HG03378 (cell line): ENCODE results near the gene ZNF568.

Experiments
- ATAC-seq: cut with Tn5 transposase; IDR thresholded peaks from one replicate; pipeline ENCODE4 v1.9.1; 2021; ENCODE audit warnings: mild to moderate bottlenecking, moderate library complexity; ENCODE audit not compliant: unreplicated experiment

ZNF568 gene

DNA sequence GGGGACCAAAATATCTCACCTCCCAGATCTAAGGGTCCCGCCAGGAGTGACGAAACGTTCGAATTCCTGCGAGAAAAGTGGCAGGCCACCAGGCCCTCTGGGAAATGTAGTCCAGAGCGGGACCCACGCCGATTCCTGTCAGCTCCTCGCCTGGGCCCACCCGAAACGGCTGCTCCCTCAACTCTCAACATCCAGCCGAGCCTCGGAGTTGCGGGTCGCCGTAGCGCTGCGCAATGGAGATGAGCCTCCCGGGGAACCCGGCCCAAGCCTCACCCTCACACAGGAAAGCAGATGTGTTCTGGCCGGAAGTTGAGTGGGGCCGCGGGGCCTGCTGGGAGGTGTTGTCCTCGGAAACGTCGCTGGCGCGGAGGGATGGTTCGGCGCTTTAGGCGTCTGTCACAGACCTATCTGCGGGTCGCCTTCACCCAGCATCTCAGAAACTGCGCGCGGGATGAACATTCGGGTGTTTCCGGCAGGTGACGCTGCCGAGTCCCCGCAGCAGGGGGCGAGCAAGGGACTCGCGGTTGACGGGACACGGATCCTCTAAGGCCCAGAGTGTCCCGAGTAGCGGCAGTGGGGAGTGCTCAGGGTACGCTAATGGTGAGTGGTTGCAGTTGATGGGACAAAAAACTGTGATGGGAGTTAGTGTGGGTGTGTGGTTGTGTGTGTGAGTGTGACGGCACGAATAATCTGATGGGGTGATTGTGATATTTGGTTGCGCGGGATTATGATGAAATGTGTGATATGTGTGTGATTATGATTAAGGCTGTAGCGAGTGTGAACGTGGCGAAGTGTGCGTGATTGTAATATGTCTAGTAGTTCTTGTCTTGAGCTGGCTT lies at the start of gene ZNF568, which contains the start of gene ZNF829:
TSS of gene ZNF568 (plus strand) at position 341 of the 839 bp plus-strand sequence. CDS start 6,439 bp downstream, outside the sequence.
TSS of gene ZNF829 (minus strand) at position 300 of the 839 bp plus-strand sequence. CDS start 1,124 bp downstream, outside the sequence.
- ATAC-seq = peak; percentile 81

DNA sequence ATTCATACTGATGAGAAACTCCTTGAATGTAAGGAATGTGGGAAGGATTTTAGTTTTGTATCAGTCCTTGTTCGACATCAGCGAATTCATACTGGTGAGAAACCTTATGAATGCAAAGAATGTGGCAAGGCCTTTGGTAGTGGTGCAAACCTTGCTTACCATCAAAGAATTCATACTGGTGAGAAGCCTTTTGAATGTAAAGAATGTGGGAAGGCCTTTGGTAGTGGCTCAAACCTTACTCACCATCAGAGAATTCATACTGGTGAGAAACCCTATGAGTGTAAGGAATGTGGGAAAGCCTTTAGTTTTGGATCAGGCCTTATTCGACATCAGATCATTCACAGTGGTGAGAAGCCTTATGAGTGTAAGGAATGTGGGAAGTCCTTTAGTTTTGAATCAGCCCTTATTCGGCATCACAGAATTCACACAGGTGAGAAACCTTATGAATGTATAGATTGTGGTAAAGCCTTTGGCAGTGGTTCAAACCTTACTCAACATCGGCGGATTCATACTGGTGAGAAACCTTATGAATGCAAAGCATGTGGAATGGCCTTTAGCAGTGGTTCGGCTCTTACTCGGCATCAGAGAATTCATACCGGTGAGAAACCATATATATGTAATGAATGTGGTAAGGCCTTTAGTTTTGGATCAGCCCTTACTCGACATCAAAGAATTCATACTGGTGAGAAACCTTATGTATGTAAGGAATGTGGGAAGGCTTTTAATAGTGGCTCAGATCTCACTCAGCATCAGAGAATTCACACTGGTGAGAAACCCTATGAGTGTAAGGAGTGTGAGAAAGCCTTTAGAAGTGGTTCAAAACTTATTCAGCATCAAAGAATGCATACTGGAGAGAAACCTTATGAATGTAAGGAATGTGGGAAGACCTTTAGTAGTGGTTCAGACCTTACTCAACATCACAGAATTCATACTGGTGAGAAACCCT lies 38.9 kb upstream of the ZNF568 start:
- no peak for ATAC-seq

DNA sequence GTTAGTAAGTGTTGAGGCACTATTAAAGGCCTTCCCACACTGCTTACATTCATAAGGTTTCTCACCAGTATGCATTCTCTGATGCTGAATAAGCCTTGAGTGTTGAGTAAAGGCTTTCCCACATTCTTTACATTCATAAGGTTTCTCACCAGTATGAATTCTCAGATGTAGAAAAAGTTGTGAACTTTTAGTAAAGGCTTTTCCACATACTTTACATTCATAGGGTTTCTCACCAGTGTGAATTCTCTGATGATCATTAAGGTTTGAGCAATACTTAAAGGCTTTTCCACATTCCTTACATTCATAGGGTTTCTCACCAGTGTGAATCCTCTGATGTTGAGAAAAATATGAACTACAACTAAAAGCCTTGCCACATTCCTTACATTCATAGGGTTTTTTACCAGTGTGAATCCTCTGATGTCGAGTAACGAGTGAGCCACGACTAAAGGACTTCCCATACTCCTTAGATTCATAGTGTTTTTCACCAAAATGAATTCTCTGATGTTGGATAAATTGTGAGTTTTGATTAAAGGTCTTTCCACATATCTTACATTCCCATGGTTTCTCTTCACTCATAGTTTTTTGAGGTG lies 24.3 kb upstream of the ZNF568 start:
- no peak for ATAC-seq

DNA sequence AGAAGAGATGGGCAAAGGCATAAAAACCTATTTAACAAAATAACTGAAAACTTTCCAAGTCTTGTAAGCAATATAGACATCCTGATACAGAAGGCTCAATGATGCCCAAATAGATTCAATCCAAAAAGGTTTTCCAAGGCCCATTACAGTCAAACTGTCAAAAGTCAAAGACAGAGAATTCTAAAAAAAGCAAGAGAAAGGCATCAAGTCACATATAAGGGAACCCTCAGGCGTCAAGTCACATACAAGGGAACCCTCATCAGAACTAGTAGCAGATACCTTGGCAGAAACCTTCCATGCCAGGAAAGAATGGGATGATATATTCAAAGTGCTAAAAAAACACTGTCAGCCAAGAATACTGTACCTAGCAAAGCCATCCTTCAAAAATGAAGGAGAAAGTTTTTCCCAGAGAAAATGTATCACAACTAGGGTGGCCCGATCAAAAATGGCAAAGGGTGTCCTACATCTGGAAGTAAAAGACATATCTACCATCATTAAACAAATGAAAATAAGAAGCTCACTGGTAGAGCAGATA lies 21.2 kb upstream of the ZNF568 start:
- no peak for ATAC-seq

DNA sequence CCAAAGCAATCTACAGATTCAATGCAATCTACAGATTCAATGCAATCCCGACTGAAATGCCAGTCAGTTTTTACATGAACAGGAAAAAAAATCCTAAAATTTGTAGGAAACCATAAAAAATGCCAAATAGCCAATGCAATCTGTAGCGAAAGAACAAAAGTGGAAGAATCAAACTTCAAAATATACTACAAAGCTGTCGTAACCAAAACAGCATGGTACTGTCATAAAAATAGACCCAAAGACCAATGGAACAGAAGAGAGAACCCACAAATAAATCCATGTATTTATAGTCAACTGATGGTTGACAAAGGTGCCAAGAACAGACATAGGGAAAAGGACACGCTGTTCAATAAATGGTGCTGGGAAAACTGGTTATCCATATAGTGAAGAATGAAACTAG lies 17.7 kb upstream of the ZNF568 start:
- no peak for ATAC-seq

DNA sequence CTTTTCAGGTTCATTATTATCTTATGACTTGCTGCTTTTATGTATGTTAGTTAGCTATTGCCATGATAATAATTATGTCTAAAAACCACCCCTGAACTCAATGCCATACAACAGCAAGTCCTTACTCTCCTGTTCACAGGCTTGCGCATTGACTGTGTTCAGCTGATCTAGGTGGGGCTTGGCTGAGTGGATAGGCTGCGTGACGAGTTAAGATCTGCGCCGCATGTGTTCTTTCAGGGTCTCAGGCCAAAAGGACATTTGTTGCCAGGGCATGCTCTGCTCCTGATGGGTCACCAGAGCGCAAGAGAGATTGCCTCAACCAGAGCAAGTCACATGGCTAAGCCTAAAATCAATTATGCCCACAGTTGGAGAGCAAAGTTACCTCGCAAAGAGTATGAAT lies 859 bp downstream of the ZNF568 start:
- ATAC-seq = no peak

DNA sequence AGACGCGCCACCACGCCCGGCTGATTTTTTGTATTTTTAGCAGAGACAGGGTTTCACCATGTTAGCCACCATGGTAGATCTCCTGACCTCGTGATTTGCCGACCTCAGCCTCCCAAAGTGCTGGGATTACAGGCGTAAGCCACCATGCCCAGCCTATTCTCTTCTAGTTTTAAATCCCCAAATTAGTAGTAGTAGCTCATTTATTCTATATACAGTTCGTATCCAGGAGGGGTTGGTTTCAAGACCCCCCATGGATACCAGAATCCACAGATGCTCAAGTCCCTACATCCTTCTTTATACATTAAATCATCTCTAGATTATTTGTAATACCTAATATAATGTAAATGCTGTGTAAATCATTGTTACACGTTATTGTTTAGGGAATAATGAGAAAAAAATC lies 2.0 kb downstream of the ZNF568 start:
- no peak for ATAC-seq

DNA sequence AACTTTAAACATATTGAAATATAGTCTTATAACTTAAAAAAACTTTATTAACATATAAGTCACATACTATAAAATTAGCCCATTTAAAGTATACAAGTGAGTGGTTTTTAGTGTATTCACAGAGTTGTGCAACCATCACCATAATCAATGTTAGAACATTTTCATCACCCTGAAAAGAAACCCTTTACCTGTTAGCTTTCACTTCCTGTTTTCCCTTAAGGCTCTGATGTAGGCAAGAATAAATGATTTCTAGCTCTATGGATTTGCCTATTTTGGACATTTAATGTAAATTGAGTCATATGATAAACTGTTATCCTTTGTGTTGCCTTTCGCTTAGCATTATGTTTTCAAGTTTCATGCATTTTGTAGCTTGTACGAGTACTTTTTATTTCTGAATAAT lies 15.6 kb downstream of the ZNF568 start:
- ATAC-seq = no peak

DNA sequence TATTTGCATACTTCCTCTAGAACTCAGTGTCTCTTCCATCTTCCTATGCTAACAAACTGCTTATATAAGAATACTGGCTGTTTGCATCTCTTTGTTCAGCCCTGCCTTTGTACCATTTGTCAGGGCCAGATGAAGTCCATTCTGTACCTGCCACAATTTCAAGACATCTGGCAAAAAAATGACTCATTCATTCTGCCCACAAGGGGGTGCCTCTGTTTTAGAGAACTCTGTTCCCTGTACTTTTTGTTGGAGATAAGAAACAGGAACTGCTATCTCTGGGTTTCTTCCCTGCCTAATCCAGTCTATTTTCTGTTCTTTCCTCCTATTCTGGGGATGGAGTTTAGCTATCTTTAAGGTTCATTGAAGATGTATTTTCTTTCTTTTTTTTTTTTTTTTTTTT lies 23.0 kb downstream of the ZNF568 start:
- ATAC-seq = no peak

DNA sequence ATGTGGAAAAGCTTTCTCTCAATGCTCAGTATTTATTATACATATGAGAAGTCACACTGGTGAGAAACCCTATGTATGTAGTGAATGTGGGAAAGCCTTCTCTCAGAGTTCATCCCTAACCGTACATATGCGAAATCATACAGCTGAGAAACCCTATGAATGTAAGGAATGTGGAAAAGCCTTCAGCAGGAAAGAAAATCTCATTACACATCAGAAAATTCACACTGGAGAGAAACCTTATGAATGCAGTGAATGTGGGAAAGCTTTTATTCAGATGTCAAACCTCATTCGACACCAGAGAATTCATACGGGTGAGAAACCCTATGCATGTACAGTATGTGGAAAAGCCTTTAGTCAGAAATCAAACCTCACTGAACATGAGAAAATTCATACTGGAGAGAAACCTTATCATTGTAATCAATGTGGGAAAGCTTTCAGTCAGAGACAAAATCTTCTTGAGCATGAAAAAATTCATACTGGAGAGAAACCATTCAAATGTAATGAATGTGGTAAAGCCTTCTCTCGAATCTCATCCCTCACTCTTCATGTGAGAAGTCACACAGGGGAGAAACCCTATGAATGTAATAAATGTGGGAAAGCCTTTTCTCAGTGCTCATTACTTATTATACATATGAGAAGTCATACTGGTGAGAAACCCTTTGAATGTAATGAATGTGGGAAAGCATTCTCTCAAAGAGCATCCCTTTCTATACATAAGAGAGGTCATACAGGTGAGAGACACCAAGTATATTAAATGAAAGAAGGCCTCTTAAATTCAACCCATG lies 34.4 kb downstream of the ZNF568 start:
- ATAC-seq = no peak

DNA sequence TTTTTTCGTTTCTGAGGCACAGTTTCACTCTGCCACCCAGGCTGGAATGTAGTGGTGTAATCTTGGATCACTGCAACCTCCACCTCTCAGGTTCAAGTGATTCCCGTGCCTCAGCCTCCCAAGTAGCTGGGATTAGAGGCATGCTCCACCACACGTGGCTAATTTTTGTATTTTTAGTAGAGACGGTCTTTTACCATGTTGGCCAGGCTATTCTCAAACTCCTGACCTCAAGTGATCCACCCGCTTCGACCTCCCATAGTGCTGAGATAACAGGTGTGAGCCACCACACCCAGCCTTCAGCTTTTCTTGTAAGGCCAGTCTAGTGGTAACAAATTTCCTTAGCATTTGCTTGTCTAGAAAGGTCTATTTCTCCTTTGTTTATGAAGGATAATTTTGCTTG lies 46.2 kb downstream of the ZNF568 start:
- ATAC-seq = no peak

DNA sequence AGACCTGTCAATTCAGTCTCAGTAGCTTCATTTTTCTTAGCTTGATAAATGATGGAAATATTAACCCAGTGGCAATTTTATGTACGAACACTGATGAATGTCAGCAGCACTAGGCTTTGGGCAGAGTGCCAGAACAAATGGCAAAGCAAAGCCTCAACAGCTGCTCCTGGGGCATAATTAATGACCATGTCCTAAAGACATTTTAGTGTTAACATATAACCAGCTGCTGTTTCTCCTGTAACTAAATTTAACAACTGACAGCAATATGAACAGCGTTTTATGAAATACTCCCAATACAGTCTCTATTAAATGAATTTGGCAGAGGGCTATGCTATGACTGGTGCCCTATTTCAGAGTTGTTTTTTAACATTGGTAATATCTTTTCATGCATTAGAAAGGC lies 47.1 kb downstream of the ZNF568 start:
- no peak for ATAC-seq

DNA sequence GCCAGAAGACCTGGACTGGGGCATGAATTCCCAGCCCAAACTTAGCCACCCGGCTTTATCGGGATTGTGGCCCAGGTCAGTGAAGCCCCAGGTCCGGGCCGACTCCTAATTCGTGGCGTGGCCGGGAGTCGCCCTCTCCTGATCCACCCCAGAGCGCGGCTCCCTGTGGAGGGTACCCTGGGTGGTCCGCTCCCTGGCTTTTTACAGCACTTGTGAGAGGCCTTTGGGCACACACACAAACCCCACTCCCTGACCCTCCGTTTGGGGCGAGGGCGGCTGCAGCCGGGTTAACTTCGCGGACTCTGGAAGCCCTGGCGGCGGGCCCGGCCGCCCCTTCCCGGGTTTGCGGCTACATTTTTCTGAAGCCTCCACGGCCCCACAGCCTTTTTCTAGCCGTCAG lies 56.4 kb downstream of the ZNF568 start:
- ATAC-seq = no peak

DNA sequence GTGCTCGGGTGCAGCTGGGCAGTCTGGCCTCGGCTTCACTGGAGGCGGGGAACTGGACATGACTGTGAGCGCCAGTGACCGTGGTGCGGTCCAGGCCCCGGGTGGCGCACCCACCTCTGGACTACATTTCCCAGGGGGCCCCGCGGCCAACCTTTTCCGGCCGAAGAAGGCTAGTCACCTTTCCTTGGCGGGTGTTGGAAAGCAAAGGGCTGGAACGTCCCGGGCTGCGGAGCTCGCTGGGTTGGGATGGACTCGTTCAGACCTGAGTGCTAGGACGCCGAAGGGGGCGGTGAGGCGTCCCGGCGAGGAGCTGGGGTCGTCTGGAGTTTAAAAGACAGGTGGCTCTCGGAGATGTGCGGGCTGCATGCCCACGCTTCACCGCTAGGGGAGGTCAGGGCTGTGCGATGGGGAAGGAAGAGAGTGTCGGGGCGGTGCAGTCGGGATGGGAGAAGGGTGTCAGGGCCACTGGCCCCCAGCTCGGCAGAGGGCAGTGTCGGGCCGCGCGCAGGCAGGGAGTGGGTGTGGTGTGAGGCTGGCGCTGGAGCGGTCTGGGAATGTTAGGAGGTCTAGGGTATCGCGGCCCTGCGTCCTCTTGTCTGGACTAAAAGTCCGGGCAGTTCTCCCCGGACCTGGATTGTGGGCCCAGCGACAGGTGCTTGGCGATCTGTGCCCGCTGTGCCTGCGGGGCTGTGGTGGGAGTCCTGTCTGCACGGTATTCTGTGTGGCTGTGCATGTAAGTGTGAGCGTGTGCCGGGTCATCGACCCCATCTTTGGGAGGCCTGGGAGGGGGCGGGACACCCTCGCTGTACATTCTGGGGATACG lies 57.1 kb downstream of the ZNF568 start:
- ATAC-seq = peak; percentile 76

DNA sequence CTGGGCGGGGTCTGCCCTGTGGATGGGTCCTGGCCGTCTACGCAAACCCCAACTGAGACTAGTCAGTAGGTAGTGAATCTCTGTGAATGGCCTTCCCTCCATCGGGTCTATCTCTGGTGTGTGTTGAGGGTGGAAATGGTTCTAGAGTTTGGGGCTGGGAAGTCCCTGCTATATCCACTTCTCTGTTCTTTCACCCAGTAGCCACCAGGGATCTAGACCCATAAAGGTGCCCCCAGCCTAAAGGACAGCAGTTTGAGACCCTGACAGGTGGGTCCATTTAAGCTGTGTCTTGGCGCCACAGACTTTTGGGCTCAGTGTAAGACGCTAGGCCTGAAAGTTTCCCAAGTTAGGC lies 57.7 kb downstream of the ZNF568 start:
- ATAC-seq = no peak

DNA sequence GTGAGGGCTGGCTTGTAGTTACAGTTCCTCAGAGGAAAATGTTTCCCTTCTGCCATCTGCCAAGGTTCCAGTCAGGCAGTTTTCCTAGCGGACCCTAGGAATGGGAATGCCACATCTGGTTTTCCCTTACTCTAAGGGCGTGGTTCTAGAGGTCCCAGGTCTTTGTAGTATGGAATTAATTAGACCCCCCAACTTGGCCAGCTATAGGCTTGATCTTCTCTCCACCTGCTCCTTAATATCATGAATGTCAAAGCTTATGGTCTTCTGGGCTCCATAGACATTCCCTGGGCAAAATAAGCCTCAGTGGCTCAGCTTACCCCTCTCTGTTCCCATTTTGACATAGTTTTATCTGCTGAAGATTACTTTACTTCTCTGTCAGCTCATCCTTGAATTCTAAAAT lies 70.0 kb downstream of the ZNF568 start:
- no peak for ATAC-seq

DNA sequence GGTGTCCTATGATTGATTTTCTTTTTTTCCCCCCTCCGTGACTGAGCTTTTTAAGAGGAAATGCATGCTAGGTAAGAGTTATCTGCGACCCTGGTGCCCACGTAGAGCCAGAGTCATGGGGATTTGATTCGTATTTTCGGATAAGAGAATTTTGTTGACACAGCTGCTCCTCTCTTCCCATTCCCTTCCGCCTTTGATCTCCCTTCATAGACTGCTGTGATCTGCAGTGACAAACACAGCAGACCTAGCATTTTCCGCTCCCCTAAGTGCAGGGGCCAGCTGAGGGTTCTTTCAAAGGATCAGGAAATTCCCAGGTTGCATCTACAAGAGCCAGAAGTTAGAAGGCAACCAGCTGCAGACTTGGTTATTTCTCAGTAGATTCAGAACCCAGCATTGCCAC lies 70.5 kb downstream of the ZNF568 start:
- no peak for ATAC-seq

DNA sequence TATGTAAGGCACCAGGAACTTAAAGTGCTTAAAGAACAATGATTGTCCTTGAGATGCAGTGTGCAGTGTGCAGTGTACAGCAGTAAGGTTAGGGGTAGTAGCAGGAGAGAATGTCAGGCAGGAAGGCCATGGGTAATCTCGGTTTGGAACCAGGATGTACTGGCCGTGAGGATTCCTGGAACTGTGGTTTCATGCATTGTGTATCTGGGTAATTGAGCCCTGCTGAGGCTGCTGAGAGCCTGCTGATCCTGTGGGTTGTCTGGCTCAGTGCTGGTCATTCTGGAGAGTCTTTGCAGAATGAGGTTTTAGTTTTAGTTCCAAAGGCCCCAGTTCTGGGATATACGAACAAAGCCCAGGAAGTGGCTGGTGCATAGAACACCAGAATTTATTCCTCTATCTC lies 71.0 kb downstream of the ZNF568 start:
- ATAC-seq = no peak

DNA sequence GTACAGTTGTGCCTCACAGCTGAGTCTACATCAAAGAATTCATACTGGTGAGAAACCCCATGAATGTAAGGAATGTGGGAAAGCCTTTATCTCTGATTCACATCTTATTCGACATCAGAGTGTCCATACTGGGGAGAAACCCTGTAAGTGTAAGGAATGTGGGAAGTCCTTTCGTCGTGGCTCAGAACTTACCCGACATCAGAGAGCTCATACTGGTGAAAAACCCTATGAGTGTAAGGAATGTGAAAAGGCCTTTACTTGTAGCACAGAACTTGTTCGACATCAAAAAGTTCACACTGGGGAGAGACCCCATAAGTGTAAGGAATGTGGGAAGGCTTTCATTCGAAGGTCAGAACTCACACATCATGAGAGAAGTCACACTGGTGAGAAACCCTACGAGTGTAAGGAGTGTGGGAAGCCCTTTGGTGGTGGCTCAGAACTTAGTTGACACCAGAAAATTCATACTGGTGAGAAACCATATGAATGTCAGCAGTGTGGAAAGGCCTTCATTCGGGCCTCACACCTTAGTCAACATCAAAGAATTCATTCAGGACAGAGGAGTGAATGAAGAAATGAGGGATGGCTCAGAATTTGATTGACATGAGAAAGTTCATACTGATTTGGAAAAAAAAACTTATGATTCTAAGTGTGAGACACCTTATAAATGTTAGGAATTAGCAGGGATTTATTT lies 81.2 kb downstream of the ZNF568 start:
- no peak for ATAC-seq
